H9 (cell line): ENCODE measurements around the gene GRB7. TPM values are rescaled to one million over a fixed set of nuclear protein-coding genes. Genes with fewer than 3 reads are reported as not detected.

Experiments used
- DNase-seq: peaks from one replicate; pipeline ENCODE4 v3.0.0-alpha.2; 2017
- H2AFZ ChIP-seq: one replicate; pipeline ENCODE4 v1.6.1; 2013; ENCODE audit warnings: mild to moderate bottlenecking, low read length, control low read depth, moderate library complexity
- H2AK5ac ChIP-seq: 2 replicates; pipeline ENCODE4 v1.6.1; 2013; ENCODE audit warnings: low read length, control low read depth, mixed read lengths; ENCODE audit not compliant: insufficient read length
- H2BK120ac ChIP-seq: one replicate; pipeline ENCODE4 v1.6.1; 2013; ENCODE audit warnings: low read depth, mild to moderate bottlenecking, low read length, control low read depth, inconsistent platforms; ENCODE audit not compliant: poor library complexity, severe bottlenecking
- H2BK12ac ChIP-seq: 2 replicates; pipeline ENCODE4 v1.6.1; 2013; ENCODE audit warnings: low read length, control low read depth, mixed read lengths, low read depth; ENCODE audit not compliant: insufficient read length
- H2BK15ac ChIP-seq: 2 replicates; pipeline ENCODE4 v1.6.1; 2013; ENCODE audit warnings: low read depth, low read length, control low read depth
- H2BK20ac ChIP-seq: one replicate; pipeline ENCODE4 v1.6.1; 2013; ENCODE audit warnings: low read depth, mild to moderate bottlenecking, low read length, control low read depth, inconsistent platforms; ENCODE audit not compliant: poor library complexity, severe bottlenecking
- H2BK5ac ChIP-seq: 2 replicates; pipeline ENCODE4 v1.6.1; 2013; ENCODE audit warnings: low read length, control low read depth, mixed read lengths; ENCODE audit not compliant: insufficient read length
- H3K14ac ChIP-seq: 2 replicates; pipeline ENCODE4 v1.6.1; 2013; ENCODE audit warnings: low read length, control low read depth; ENCODE audit not compliant: insufficient read depth
- H3K18ac ChIP-seq: 2 replicates; pipeline ENCODE4 v1.6.1; 2013; ENCODE audit warnings: low read depth, mild to moderate bottlenecking, mixed read lengths, low read length, control low read depth; ENCODE audit not compliant: insufficient read length
- H3K23ac ChIP-seq: 2 replicates; pipeline ENCODE4 v1.6.1; 2013; ENCODE audit warnings: low read length, control low read depth, mixed read lengths, low read depth; ENCODE audit not compliant: insufficient read length
- H3K23me2 ChIP-seq: 2 replicates; pipeline ENCODE4 v1.6.1; 2013; ENCODE audit warnings: low read depth, mild to moderate bottlenecking, mixed read lengths, low read length, control low read depth; ENCODE audit not compliant: insufficient read length, poor library complexity, severe bottlenecking
- H3K27ac ChIP-seq: 2 replicates; pipeline ENCODE4 v1.5.1; 2013; ENCODE audit warnings: low read length, control low read depth, mixed read lengths, low read depth; ENCODE audit not compliant: insufficient read length
- H3K27me3 ChIP-seq: 2 replicates; pipeline ENCODE4 v1.6.1; 2013; ENCODE audit warnings: low read length, control low read depth, inconsistent platforms; ENCODE audit not compliant: insufficient read depth
- H3K4ac ChIP-seq: 2 replicates; pipeline ENCODE4 v1.6.1; 2013; ENCODE audit warnings: low read depth, mild to moderate bottlenecking, control low read depth, inconsistent platforms, low read length, moderate library complexity
- H3K4me1 ChIP-seq: 2 replicates; pipeline ENCODE4 v1.6.1; 2013; ENCODE audit warnings: low read length, control low read depth, inconsistent platforms; ENCODE audit not compliant: insufficient read depth
- H3K4me2 ChIP-seq: 2 replicates; pipeline ENCODE4 v1.6.1; 2013; ENCODE audit warnings: low read length, control low read depth, mixed read lengths; ENCODE audit not compliant: insufficient read length, insufficient read depth
- H3K56ac ChIP-seq: 2 replicates; pipeline ENCODE4 v1.6.1; 2013; ENCODE audit warnings: low read depth, mild to moderate bottlenecking, mixed read lengths, low read length, control low read depth; ENCODE audit not compliant: insufficient read length
- H3K79me1 ChIP-seq: 2 replicates; pipeline ENCODE4 v1.6.1; 2013; ENCODE audit warnings: low read depth, mild to moderate bottlenecking, moderate library complexity, low read length, control low read depth, inconsistent platforms; ENCODE audit not compliant: insufficient read depth, poor library complexity, severe bottlenecking
- H3K79me2 ChIP-seq: 2 replicates; pipeline ENCODE4 v1.6.1; 2013; ENCODE audit warnings: low read length, control low read depth, inconsistent platforms; ENCODE audit not compliant: insufficient read depth
- H3K9ac ChIP-seq: 2 replicates; pipeline ENCODE4 v1.6.1; 2013; ENCODE audit warnings: low read length, control low read depth, mixed read lengths; ENCODE audit not compliant: insufficient read length; ENCODE audit errors: extremely low read depth
- H3K9me3 ChIP-seq: one replicate; pipeline ENCODE4 v1.6.1; 2013; ENCODE audit warnings: low read depth, low read length, inconsistent platforms; ENCODE audit not compliant: control insufficient read depth
- H3T11ph ChIP-seq: one replicate; pipeline ENCODE4 v1.6.1; 2013; ENCODE audit warnings: mild to moderate bottlenecking, low read length, control low read depth, inconsistent platforms
- H4K20me1 ChIP-seq: one replicate; pipeline ENCODE4 v1.6.1; 2013; ENCODE audit not compliant: control insufficient read depth, insufficient read length, insufficient read depth
- H4K5ac ChIP-seq: 2 replicates; pipeline ENCODE4 v1.6.1; 2013; ENCODE audit warnings: low read depth, mild to moderate bottlenecking, mixed read lengths, low read length, control low read depth; ENCODE audit not compliant: insufficient read length
- H4K8ac ChIP-seq: replicated peaks from 2 replicates; pipeline ENCODE4 v1.6.1; 2013; ENCODE audit warnings: low read length, control low read depth, mixed read lengths, low read depth; ENCODE audit not compliant: insufficient read length
- H4K91ac ChIP-seq: 2 replicates; pipeline ENCODE4 v1.6.1; 2013; ENCODE audit warnings: low read depth, mild to moderate bottlenecking, moderate library complexity, mixed read lengths, low read length, control low read depth; ENCODE audit not compliant: insufficient read length
- H3K27ac Mint-ChIP-seq, 3 experiments: 2 replicates in 2 of 3; 3 replicates in 1 of 3; pipeline ENCODE4 v1.8.0; 2020 to 2021; ENCODE audit warnings: mixed read lengths in 3 of 3, mild to moderate bottlenecking in 1 of 3, moderate library complexity in 1 of 3
- H3K27me3 Mint-ChIP-seq: 2 replicates; pipeline ENCODE4 v1.8.0; 2021; ENCODE audit warnings: low read depth, mild to moderate bottlenecking, moderate library complexity, mixed read lengths
- H3K36me3 Mint-ChIP-seq, 3 experiments: 2 replicates in 2 of 3; 3 replicates in 1 of 3; pipeline ENCODE4 v1.8.0; 2020 to 2021; ENCODE audit warnings: low read depth in 3 of 3, mixed read lengths in 3 of 3; ENCODE audit not compliant: insufficient read depth in 1 of 3
- H3K4me1 Mint-ChIP-seq, 2 experiments: 2 replicates each; pipeline ENCODE4 v1.8.0; 2020; ENCODE audit warnings: mixed read lengths in 2 of 2
- H3K4me3 Mint-ChIP-seq, 2 experiments: 2 replicates in 1 of 2; 3 replicates in 1 of 2; pipeline ENCODE4 v1.8.0; 2020 to 2021; ENCODE audit warnings: mild to moderate bottlenecking in 2 of 2, mixed read lengths in 2 of 2, moderate library complexity in 1 of 2
- H3K9me3 Mint-ChIP-seq, 2 experiments: 2 replicates in 1 of 2; 3 replicates in 1 of 2; pipeline ENCODE4 v1.8.0; 2020; ENCODE audit warnings: mild to moderate bottlenecking in 2 of 2, mixed read lengths in 2 of 2, moderate library complexity in 1 of 2
- WGBS: extraction: QIAGEN DNeasy Blood & Tissue Kit; methylation state at CpG from one replicate; pipeline ENCODE4 v1.1.7; 2013; ENCODE audit warnings: missing lambda C conversion rate, low lambda C conversion rate, mixed read lengths; ENCODE audit not compliant: insufficient read length; ENCODE audit errors: extremely low coverage; 5-methylcytosine and 5-hydroxymethylcytosine counted together
- total RNA-seq: library from RNA; stranded (reverse); gene quantifications from 2 replicates; pipeline ENCODE4 v1.2.1, GENCODE V29; 2021
- TF ChIP-seq, protein P1 (sequence below): fragments of 200-600 bp; sonication (generic); conservative IDR thresholded peaks from 3 replicates; pipeline ENCODE4 v1.8.0; 2021; ENCODE audit warnings: antibody characterized with exemption, mild to moderate bottlenecking

Gene GRB7
- total RNA-seq, 1 experiment from 2014 or later, result 55.0 TPM

- H3K27me3 Mint-ChIP-seq, result peaks cover 33% of the 10 kb centered on the region
Observed at GRCh38 chr17:39761861-39762496, 24.2 kb downstream of the GRB7 start.

More at GRCh38 chr17:39761861-39762496, 24.2 kb downstream of the GRB7 start:
- Histone ChIP-seq H3K56ac (no peak overlapping the region), H3K23me2 (no peaks in the 10 kb centered on the region), H3K27me3 (no peaks in the 10 kb centered on the region), H3T11ph (no peak overlapping the region), H3K4me1 (no peaks in the 10 kb centered on the region), H2BK20ac (no peak overlapping the region), H4K20me1 (no peaks in the 10 kb centered on the region), H4K8ac (no peak overlapping the region), H3K27ac (no peak overlapping the region), H4K5ac (no peak overlapping the region), H3K4ac (no peak overlapping the region), H3K79me1 (no peaks in the 10 kb centered on the region), H2BK15ac (no peak overlapping the region), H3K14ac (no peak overlapping the region), H3K23ac (no peak overlapping the region), H3K9me3 (no peaks in the 10 kb centered on the region), H3K18ac (no peak overlapping the region), H3K9ac (no peak overlapping the region), H2BK5ac (no peak overlapping the region), H2BK120ac (no peak overlapping the region), H2BK12ac (no peak overlapping the region), H3K79me2 (no peaks in the 10 kb centered on the region), H2AK5ac (no peak overlapping the region), H4K91ac (no peak overlapping the region), H3K4me2 (no peak overlapping the region), H2AFZ (no peak overlapping the region)
- no CpG with 5 or more reads among the region's 10 CpGs for WGBS
- Mint-ChIP-seq H3K9me3 (no peaks in the 10 kb centered on the region; a peak in 1 of 5 replicates), H3K4me3 (no peak overlapping the region), H3K36me3 (no peaks in the 10 kb centered on the region), H3K27ac (no peak overlapping the region), H3K4me1 (peaks cover 6 to 17% of the 10 kb centered on the region in 2 experiments)
- TF ChIP-seq, protein P1, sequence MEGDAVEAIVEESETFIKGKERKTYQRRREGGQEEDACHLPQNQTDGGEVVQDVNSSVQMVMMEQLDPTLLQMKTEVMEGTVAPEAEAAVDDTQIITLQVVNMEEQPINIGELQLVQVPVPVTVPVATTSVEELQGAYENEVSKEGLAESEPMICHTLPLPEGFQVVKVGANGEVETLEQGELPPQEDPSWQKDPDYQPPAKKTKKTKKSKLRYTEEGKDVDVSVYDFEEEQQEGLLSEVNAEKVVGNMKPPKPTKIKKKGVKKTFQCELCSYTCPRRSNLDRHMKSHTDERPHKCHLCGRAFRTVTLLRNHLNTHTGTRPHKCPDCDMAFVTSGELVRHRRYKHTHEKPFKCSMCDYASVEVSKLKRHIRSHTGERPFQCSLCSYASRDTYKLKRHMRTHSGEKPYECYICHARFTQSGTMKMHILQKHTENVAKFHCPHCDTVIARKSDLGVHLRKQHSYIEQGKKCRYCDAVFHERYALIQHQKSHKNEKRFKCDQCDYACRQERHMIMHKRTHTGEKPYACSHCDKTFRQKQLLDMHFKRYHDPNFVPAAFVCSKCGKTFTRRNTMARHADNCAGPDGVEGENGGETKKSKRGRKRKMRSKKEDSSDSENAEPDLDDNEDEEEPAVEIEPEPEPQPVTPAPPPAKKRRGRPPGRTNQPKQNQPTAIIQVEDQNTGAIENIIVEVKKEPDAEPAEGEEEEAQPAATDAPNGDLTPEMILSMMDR, result no peak
- no peak for DNase-seq
